A549 (cell line): ENCODE results near the gene DPPA2. TPM values are rescaled to one million over a fixed set of nuclear protein-coding genes. Genes with fewer than 3 reads are reported as not detected.

Experiments
- ATAC-seq, 2 experiments: fragments of 200-7000 bp in 1 of 2; fragments of >200 bp in 1 of 2; cut with Nextera tagmentation in 1 of 2; cut with Tn5 transposase in 1 of 2; 3 replicates each; pipeline versions ENCODE4 v1.8.0 to v1.9.1; 2018 to 2020; ENCODE audit warnings: mild to moderate bottlenecking in 1 of 2, moderate library complexity in 1 of 2
- CTCF ChIA-PET: fragments of 300-600 bp; sonication (Branson Sonifier 250); formaldehyde crosslinking; extraction: SDS; loops from one replicate; lab custom pipeline; 2021; ENCODE audit warnings: antibody characterized with exemption, inconsistent platforms; lab: Yijun Ruan, JAX
- POLR2A ChIA-PET: fragments of 350-600 bp; formaldehyde crosslinking; extraction: SDS; loops from one replicate; lab custom pipeline; 2021; ENCODE audit warnings: antibody characterized with exemption, inconsistent platforms; lab: Yijun Ruan, JAX
- DNase-seq, 2 experiments: peaks; one replicate each; pipeline versions ENCODE4 v3.0.0 to v3.0.0-alpha.2; 2011 to 2016; ENCODE audit warnings: low read depth in 1 of 2, low spot score in 1 of 2
- FAIRE-seq: peaks from 2 replicates; lab custom pipeline; 2011; peaks lifted over from hg19 to GRCh38; lab: Jason Lieb, UNC
- H3K27ac ChIP-seq, 2 experiments: fragments of >200 bp; sonication (Bioruptor Twin); formaldehyde crosslinking; 3 replicates each; pipeline ENCODE4 v1.5.1; 2016 to 2017
- H3K4me1 ChIP-seq: fragments of >200 bp; sonication (Bioruptor Twin); formaldehyde crosslinking; 3 replicates; pipeline ENCODE4 v1.6.1; 2016
- H3K4me2 ChIP-seq: fragments of >200 bp; sonication (Bioruptor Twin); formaldehyde crosslinking; 3 replicates; pipeline ENCODE4 v1.6.1; 2016
- H3K4me3 ChIP-seq: fragments of >200 bp; sonication (Bioruptor Twin); formaldehyde crosslinking; 3 replicates; pipeline ENCODE4 v1.5.1; 2016
- H3K9me3 ChIP-seq: fragments of >200 bp; sonication (Bioruptor Twin); formaldehyde crosslinking; 3 replicates; pipeline ENCODE4 v1.6.1; 2016
- BHLHE40 ChIP-seq: IDR thresholded peaks from 2 replicates; pipeline ENCODE4 v1.6.1; 2012; ENCODE audit warnings: low read depth, low read length, inconsistent platforms
- CBX2 ChIP-seq: fragments of 200-600 bp; sonication (generic); IDR thresholded peaks from 2 replicates; pipeline ENCODE4 v1.6.1; 2016; ENCODE audit warnings: low read depth, mild to moderate bottlenecking, borderline replicate concordance
- CEBPB ChIP-seq, 2 experiments: fragments of >200 bp in 1 of 2; sonication (Bioruptor Twin) in 1 of 2; formaldehyde crosslinking in 1 of 2; IDR thresholded peaks; 2 replicates each; pipeline ENCODE4 v1.6.1; 2012 to 2016
- CHD4 ChIP-seq: fragments of 200-600 bp; sonication (generic); IDR thresholded peaks from 2 replicates; pipeline ENCODE4 v1.6.1; 2016; ENCODE audit warnings: antibody characterized with exemption, mild to moderate bottlenecking, borderline replicate concordance
- EHF ChIP-seq: fragments of 250-450 bp; sonication (Bioruptor Pico); IDR thresholded peaks from 2 replicates; pipeline ENCODE4 v1.5.0; 2020; ENCODE audit warnings: mild to moderate bottlenecking
- EHMT2 ChIP-seq: fragments of 200-600 bp; sonication (generic); IDR thresholded peaks from 2 replicates; pipeline ENCODE4 v1.6.1; 2016; ENCODE audit warnings: antibody characterized with exemption, low read depth, mild to moderate bottlenecking, moderate library complexity
- ESRRA ChIP-seq: fragments of 150-350 bp; IDR thresholded peaks from 2 replicates; pipeline ENCODE4 v1.6.1; 2014; ENCODE audit warnings: mild to moderate bottlenecking, low read length, borderline replicate concordance
- FOSL2 ChIP-seq, 2 experiments: fragments of 450-650 bp in 1 of 2; fragments of >200 bp in 1 of 2; sonication (Bioruptor Twin) in 1 of 2; formaldehyde crosslinking; IDR thresholded peaks; 2 replicates each; pipeline versions ENCODE4 v1.5.0 to v1.6.1; 2016 to 2020; ENCODE audit warnings: mild to moderate bottlenecking in 1 of 2, moderate library complexity in 1 of 2
- GATA3 ChIP-seq: IDR thresholded peaks from 2 replicates; pipeline ENCODE4 v1.6.1; 2012; ENCODE audit warnings: borderline replicate concordance
- HES2 ChIP-seq: fragments of >200 bp; sonication (Bioruptor Twin); formaldehyde crosslinking; IDR thresholded peaks from 2 replicates; pipeline ENCODE4 v1.6.1; 2016
- HMGXB4 ChIP-seq: fragments of 250-450 bp; sonication (Bioruptor Pico); IDR thresholded peaks from 2 replicates; pipeline ENCODE4 v1.5.0; 2021; ENCODE audit warnings: mild to moderate bottlenecking, moderate library complexity, borderline replicate concordance
- HOXB13 ChIP-seq: fragments of 250-450 bp; sonication (Bioruptor Pico); IDR thresholded peaks from 2 replicates; pipeline ENCODE4 v1.5.0; 2020; ENCODE audit warnings: low read depth, mild to moderate bottlenecking, moderate library complexity
- HOXB5 ChIP-seq: fragments of 250-450 bp; sonication (Bioruptor Pico); IDR thresholded peaks from 2 replicates; pipeline ENCODE4 v1.5.0; 2020; ENCODE audit warnings: mild to moderate bottlenecking, moderate library complexity
- JUNB ChIP-seq: fragments of >200 bp; sonication (Bioruptor Twin); formaldehyde crosslinking; IDR thresholded peaks from 2 replicates; pipeline ENCODE4 v1.6.1; 2016
- KDM5A ChIP-seq: fragments of 200-600 bp; sonication (generic); IDR thresholded peaks from 2 replicates; pipeline ENCODE4 v1.6.1; 2016; ENCODE audit warnings: antibody characterized with exemption, mild to moderate bottlenecking
- MAFK ChIP-seq: fragments of 450-650 bp; IDR thresholded peaks from 2 replicates; pipeline ENCODE4 v1.6.1; 2014; ENCODE audit not compliant: partially characterized antibody
- MAZ ChIP-seq: fragments of 150-350 bp; IDR thresholded peaks from 2 replicates; pipeline ENCODE4 v1.6.1; 2014; ENCODE audit warnings: antibody characterized with exemption, low read depth, low read length, borderline replicate concordance
- MYC ChIP-seq: IDR thresholded peaks from 2 replicates; pipeline ENCODE4 v1.6.1; 2012; ENCODE audit warnings: mild to moderate bottlenecking, inconsistent platforms, low read length, improper control_type of control experiment, borderline replicate concordance
- NPAS2 ChIP-seq: fragments of 250-450 bp; sonication (Bioruptor Pico); IDR thresholded peaks from 2 replicates; pipeline ENCODE4 v1.8.0; 2022; ENCODE audit warnings: mild to moderate bottlenecking, moderate library complexity, borderline replicate concordance
- RCOR1 ChIP-seq: fragments of 150-350 bp; IDR thresholded peaks from 2 replicates; pipeline ENCODE4 v1.6.1; 2014; ENCODE audit warnings: antibody characterized with exemption, low read length, low read depth
- RNF2 ChIP-seq: fragments of 200-600 bp; sonication (generic); IDR thresholded peaks from 2 replicates; pipeline ENCODE4 v1.6.1; 2016; ENCODE audit warnings: low read depth, mild to moderate bottlenecking, antibody characterized with exemption, moderate library complexity, borderline replicate concordance
- SMC3 ChIP-seq: fragments of >200 bp; sonication (Bioruptor Twin); formaldehyde crosslinking; IDR thresholded peaks from 3 replicates; pipeline ENCODE4 v1.6.1; 2018; ENCODE audit warnings: inconsistent platforms
- TFCP2L1 ChIP-seq: fragments of 250-450 bp; sonication (Bioruptor Pico); IDR thresholded peaks from 2 replicates; pipeline ENCODE4 v1.5.0; 2021; ENCODE audit warnings: mild to moderate bottlenecking
- TP53 ChIP-seq: fragments of 250-450 bp; sonication (Bioruptor Pico); IDR thresholded peaks from 2 replicates; pipeline ENCODE4 v1.5.0; 2021; ENCODE audit warnings: mild to moderate bottlenecking, moderate library complexity
- ZFP36 ChIP-seq: fragments of 450-650 bp; IDR thresholded peaks from 2 replicates; pipeline ENCODE4 v1.6.1; 2014; ENCODE audit warnings: borderline replicate concordance; ENCODE audit not compliant: partially characterized antibody
- WGBS: methylation state at CpG from one replicate; pipeline ENCODE4 v1.1.6; 2017; ENCODE audit errors: missing lambda C conversion rate; 5-methylcytosine and 5-hydroxymethylcytosine counted together
- polyA plus RNA-seq, 4 experiments: library from polyadenylated mRNA; depleted of rRNA in 3 of 4; stranded (reverse); fragments of >200 nt; fragmentation: RNase III in 1 of 4; extraction: RNeasy Plus Mini Kit Qiagen cat#74134 plus additional on column Dnase treatment in 1 of 4; gene quantifications; 2 replicates in 3 of 4; 3 replicates in 1 of 4; pipeline ENCODE4 v1.2.3, GENCODE V29; 2011 to 2017
- TF ChIP-seq, protein P1 (sequence below): fragments of >200 bp; sonication (Bioruptor Twin); formaldehyde crosslinking; IDR thresholded peaks from 3 replicates; pipeline ENCODE4 v1.5.1; 2016
- TF ChIP-seq, protein P2 (sequence below): fragments of 150-350 bp; IDR thresholded peaks from 2 replicates; pipeline ENCODE4 v1.6.1; 2014; ENCODE audit warnings: low read depth, mild to moderate bottlenecking, low read length

DPPA2 gene
- polyA plus RNA-seq, 2 of the 4 experiments (the other 2 are of a cell fraction) = not detected

- no peak overlapping the region for H3K4me2 ChIP-seq
- ATAC-seq = no peak
- no peak for DNase-seq
- CTCF ChIA-PET = no interaction called here
- POLR2A ChIA-PET = no interaction called here
- peak; percentile 13 for FAIRE-seq
- 46% methylated on average over 2 of the region's 2 CpGs for WGBS
- TF ChIP-seq MAZ = no peak
- no peak for TF ChIP-seq HES2
- TF ChIP-seq HMGXB4 (CRISPR knock-in tag) = no peak
- no peak for TF ChIP-seq CBX2
- TF ChIP-seq ZFP36 = no peak
- TF ChIP-seq, protein P1, sequence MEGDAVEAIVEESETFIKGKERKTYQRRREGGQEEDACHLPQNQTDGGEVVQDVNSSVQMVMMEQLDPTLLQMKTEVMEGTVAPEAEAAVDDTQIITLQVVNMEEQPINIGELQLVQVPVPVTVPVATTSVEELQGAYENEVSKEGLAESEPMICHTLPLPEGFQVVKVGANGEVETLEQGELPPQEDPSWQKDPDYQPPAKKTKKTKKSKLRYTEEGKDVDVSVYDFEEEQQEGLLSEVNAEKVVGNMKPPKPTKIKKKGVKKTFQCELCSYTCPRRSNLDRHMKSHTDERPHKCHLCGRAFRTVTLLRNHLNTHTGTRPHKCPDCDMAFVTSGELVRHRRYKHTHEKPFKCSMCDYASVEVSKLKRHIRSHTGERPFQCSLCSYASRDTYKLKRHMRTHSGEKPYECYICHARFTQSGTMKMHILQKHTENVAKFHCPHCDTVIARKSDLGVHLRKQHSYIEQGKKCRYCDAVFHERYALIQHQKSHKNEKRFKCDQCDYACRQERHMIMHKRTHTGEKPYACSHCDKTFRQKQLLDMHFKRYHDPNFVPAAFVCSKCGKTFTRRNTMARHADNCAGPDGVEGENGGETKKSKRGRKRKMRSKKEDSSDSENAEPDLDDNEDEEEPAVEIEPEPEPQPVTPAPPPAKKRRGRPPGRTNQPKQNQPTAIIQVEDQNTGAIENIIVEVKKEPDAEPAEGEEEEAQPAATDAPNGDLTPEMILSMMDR = no peak
- TF ChIP-seq HOXB13 = no peak
- no peak for TF ChIP-seq SMC3
- TF ChIP-seq NPAS2 (CRISPR knock-in tag) = no peak
- TF ChIP-seq, protein P2, sequence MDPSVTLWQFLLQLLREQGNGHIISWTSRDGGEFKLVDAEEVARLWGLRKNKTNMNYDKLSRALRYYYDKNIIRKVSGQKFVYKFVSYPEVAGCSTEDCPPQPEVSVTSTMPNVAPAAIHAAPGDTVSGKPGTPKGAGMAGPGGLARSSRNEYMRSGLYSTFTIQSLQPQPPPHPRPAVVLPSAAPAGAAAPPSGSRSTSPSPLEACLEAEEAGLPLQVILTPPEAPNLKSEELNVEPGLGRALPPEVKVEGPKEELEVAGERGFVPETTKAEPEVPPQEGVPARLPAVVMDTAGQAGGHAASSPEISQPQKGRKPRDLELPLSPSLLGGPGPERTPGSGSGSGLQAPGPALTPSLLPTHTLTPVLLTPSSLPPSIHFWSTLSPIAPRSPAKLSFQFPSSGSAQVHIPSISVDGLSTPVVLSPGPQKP = no peak
- no peak for TF ChIP-seq KDM5A
- TF ChIP-seq ESRRA = no peak
- TF ChIP-seq MYC = no peak
- TF ChIP-seq CEBPB (IDR thresholded peaks at IDR 0.05) = no peak
- no peak for TF ChIP-seq GATA3
- TF ChIP-seq TFCP2L1 = no peak
- TF ChIP-seq EHMT2 = no peak
- TF ChIP-seq JUNB = no peak
- no peak for TF ChIP-seq FOSL2 (IDR thresholded peaks at IDR 0.05)
- TF ChIP-seq FOSL2 (CRISPR knock-in tag; IDR thresholded peaks at IDR 0.05) = no peak
- no peak for TF ChIP-seq EHF
- no peak overlapping the region for H3K27ac ChIP-seq
- no peaks in the 10 kb centered on the region for H3K9me3 ChIP-seq
- H3K4me1 ChIP-seq = no peaks in the 10 kb centered on the region
- H3K4me3 ChIP-seq = no peak overlapping the region
These were observed 59.0 kb downstream of the DPPA2 start for GRCh38 chr3:109257269-109257668.

GRCh38 chr3:109254770-109255169 lies 61.5 kb downstream of the DPPA2 start:
- TF ChIP-seq HOXB5 (CRISPR knock-in tag) (no peak), CHD4 (no peak), RNF2 (no peak), MAFK (no peak), BHLHE40 (no peak), RCOR1 (no peak), TP53 (CRISPR knock-in tag) (no peak)
- TF ChIP-seq, all 56 proteins: peak for 0
- no peaks in the 10 kb centered on the region for H3K4me1 ChIP-seq
- no peak overlapping the region for H3K4me2 ChIP-seq
- ATAC-seq (no peak), DNase-seq (no peak), FAIRE-seq (no peak)
- WGBS = 43% methylated on average over 5 of the region's 5 CpGs
- no peak overlapping the region for H3K27ac ChIP-seq
- ChIA-PET CTCF (interaction anchor here (0.6 kb wide), 1 partner anchor 143 kb away, joined by 6 read pairs; no protein-coding TSS in a partner anchor), POLR2A (no interaction called here)
- H3K9me3 ChIP-seq = no peaks in the 10 kb centered on the region
- no peak overlapping the region for H3K4me3 ChIP-seq
